HepG2 (cell line): ENCODE data around the gene ARL15.

Experiments used
- ASH2L ChIP-seq: fragments of 300-600, 200-600 bp; sonication (generic); IDR thresholded peaks from 2 replicates; pipeline ENCODE4 v1.7.0; 2017; ENCODE audit warnings: low read depth, mild to moderate bottlenecking, moderate library complexity, mixed read lengths, low read length; ENCODE audit not compliant: insufficient read length
- TF ChIP-seq, protein P1 (sequence below): sonication (generic); formaldehyde crosslinking; IDR thresholded peaks from 2 replicates; pipeline ENCODE4 v1.4.0; 2020; ENCODE audit warnings: mild to moderate bottlenecking, low read depth, missing genetic modification reagents

DNA sequence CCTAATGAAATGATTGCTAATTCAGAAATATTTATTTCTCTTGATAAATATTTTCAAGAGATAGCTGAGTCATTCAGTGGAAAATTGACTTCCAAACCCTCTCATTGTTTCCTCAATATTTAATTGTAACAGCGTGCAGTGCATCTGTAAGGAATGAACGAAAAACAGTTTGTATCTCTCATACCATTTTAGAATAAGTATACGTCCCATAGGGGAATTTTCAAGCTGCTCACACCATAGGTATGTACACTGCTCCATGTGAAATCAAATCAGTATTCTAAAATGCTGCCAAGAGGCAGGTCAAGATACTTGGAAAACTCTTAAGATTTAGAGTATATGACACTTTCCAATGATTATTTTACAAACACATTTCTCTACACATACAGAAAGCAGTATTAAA is 202.2 kb downstream of the ARL15 start:
- no peak for TF ChIP-seq ASH2L
- TF ChIP-seq, protein P1, sequence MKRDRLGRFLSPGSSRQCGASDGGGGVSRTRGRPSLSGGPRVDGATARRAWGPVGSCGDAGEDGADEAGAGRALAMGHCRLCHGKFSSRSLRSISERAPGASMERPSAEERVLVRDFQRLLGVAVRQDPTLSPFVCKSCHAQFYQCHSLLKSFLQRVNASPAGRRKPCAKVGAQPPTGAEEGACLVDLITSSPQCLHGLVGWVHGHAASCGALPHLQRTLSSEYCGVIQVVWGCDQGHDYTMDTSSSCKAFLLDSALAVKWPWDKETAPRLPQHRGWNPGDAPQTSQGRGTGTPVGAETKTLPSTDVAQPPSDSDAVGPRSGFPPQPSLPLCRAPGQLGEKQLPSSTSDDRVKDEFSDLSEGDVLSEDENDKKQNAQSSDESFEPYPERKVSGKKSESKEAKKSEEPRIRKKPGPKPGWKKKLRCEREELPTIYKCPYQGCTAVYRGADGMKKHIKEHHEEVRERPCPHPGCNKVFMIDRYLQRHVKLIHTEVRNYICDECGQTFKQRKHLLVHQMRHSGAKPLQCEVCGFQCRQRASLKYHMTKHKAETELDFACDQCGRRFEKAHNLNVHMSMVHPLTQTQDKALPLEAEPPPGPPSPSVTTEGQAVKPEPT, result no peak
